ENCODE data around the gene ZNF630. TPM values are rescaled to one million over a fixed set of nuclear protein-coding genes. Genes with fewer than 3 reads are reported as not detected.
A peak's percentile ranks its signal among the peaks of the same experiment; 100 is the strongest.

ZNF630 gene
- polyA plus RNA-seq, 1 of the 3 experiments (the other 2 are of a cell fraction), result 0.61 TPM

DNA sequence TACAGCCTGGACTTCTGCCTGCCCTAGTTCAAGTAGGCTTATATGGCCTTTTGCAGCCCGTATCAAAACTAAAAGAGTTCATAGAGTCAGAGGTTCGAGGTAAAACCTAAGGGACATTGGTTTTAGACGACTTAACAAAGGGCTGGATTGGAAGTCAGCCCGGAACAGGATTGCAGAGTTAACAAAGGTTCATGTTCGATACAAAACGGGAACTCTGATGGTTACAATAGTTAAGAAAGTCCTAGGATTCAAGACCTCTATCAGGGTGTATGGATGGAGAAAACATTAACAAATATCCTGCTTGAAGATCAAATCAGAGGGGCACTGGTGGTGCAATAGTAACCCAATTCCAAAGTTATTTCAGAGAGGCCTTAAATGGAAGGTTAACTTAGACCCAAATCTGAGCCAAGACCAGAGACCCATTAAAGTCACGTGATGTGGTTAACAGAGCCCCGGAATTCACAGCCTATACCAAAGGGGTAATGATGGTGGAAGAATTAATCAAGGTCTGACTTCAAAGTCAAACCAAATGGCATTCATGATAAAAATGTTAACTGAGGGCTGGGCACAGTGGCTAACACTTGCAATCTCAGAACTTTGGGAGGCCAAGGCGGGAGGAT is 656 bp upstream of the ZNF630 start (continued):
- TF ChIP-seq, protein P1, sequence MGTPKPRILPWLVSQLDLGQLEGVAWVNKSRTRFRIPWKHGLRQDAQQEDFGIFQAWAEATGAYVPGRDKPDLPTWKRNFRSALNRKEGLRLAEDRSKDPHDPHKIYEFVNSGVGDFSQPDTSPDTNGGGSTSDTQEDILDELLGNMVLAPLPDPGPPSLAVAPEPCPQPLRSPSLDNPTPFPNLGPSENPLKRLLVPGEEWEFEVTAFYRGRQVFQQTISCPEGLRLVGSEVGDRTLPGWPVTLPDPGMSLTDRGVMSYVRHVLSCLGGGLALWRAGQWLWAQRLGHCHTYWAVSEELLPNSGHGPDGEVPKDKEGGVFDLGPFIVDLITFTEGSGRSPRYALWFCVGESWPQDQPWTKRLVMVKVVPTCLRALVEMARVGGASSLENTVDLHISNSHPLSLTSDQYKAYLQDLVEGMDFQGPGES (IDR thresholded peaks at IDR 0.05; ENCODE audit: low read depth, low read length), result no peak
- TF ChIP-seq CHD2 (IDR thresholded peaks at IDR 0.05; ENCODE audit: low read length, partially characterized antibody) (no peak), EP300 (IDR thresholded peaks at IDR 0.05; ENCODE audit: borderline replicate concordance in 1 of 2, low read depth in 1 of 2, low read length in 1 of 2) (no peak), SMC3 (IDR thresholded peaks at IDR 0.05; ENCODE audit: low read depth, low read length) (no peak), MEF2A (IDR thresholded peaks at IDR 0.05; ENCODE audit: borderline replicate concordance, low read depth) (no peak)

- WGBS (ENCODE audit: low lambda C conversion rate), result 76% methylated on average over 3 of the region's 3 CpGs
- H4K20me1 ChIP-seq (ENCODE audit: insufficient read depth), result no peaks in the 10 kb centered on the region
- no peaks in the 10 kb centered on the region for H3K9me2 ChIP-seq
- H3K36me3 ChIP-seq (replicated peaks in 1 of 2; ENCODE audit: control insufficient read depth in 1 of 2, insufficient read depth in 2 of 2, low read length in 1 of 2), result no peaks in the 10 kb centered on the region
- H3K79me2 ChIP-seq (ENCODE audit: insufficient read depth), result no peaks in the 10 kb centered on the region
- H3F3A ChIP-seq (replicated peaks; ENCODE audit: insufficient read depth), result no peaks in the 10 kb centered on the region
- no peak for TF ChIP-seq TAF1 (IDR thresholded peaks at IDR 0.05; ENCODE audit: borderline replicate concordance, low read depth, low read length)
- TF ChIP-seq ELF1 (IDR thresholded peaks at IDR 0.05), result no peak
- no peak for TF ChIP-seq MAX (IDR thresholded peaks at IDR 0.05; ENCODE audit: low read depth)
- POLR2A ChIA-PET, result no interaction called here
- no peaks in the 10 kb centered on the region; a peak in 1 of 4 replicates for H3K4me1 ChIP-seq (ENCODE audit: control insufficient read depth in 1 of 2, insufficient read depth in 2 of 2, low read depth in 1 of 2, low read length in 1 of 2)
- H3K4me2 ChIP-seq, result no peak overlapping the region
- no peaks in the 10 kb centered on the region for H3K9me3 ChIP-seq
- CTCF ChIA-PET, result no interaction called here
- no peak overlapping the region for H3K4me3 ChIP-seq (ENCODE audit: low read depth in 2 of 2, low read length in 1 of 2)
- no peaks in the 10 kb centered on the region for H3K27me3 ChIP-seq (ENCODE audit: insufficient read depth)
- H3K9ac ChIP-seq, result no peak overlapping the region
- H2AFZ ChIP-seq (ENCODE audit: low read depth), result no peak overlapping the region
- H3K27ac ChIP-seq (ENCODE audit: low read depth in 2 of 2, low read length in 1 of 2), result no peak overlapping the region
- peak; percentile 25 for DNase-seq
Measured at GRCh38 chrX:48068096-48068887, 3.1 kb downstream of the ZNF630 start.

DNA sequence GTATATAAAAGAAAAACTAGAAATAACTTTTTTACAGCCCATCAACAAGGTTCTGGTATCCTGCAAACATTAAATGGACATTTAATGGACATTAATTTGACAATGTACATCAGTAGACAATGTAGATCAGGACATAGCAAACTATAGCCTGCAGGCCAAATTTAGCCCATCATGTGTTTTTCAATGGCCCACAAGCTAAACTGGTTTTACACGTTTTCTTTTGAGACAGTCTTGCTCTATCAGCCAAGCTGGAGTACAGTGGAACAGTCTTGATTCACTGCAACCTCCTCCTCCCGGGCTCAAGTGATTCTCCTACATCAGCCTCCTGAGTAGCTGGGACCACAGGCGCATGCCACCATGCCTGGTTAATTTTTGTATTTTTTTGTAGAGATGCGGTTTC is 7.2 kb downstream of the ZNF630 start:
- ChIA-PET CTCF (interaction anchor here (1.7 kb wide), 1 partner anchor 19 kb away, joined by 6 read pairs; no protein-coding TSS in a partner anchor), POLR2A (no interaction called here)
- H3K36me3 ChIP-seq (replicated peaks in 1 of 2; ENCODE audit: control insufficient read depth in 1 of 2, insufficient read depth in 2 of 2, low read length in 1 of 2), result no peaks in the 10 kb centered on the region
- no peak overlapping the region for H3K9ac ChIP-seq
- no peaks in the 10 kb centered on the region for H3K9me2 ChIP-seq
- no peak for DNase-seq
- no peaks in the 10 kb centered on the region for H3K4me1 ChIP-seq (ENCODE audit: control insufficient read depth in 1 of 2, insufficient read depth in 2 of 2, low read depth in 1 of 2, low read length in 1 of 2)
- no peaks in the 10 kb centered on the region for H3K9me3 ChIP-seq
- WGBS (ENCODE audit: low lambda C conversion rate), result 66% methylated on average over 4 of the region's 4 CpGs
- no peak overlapping the region for H3K4me3 ChIP-seq (ENCODE audit: low read depth in 2 of 2, low read length in 1 of 2)
- H3K4me2 ChIP-seq, result no peak overlapping the region
- H2AFZ ChIP-seq (ENCODE audit: low read depth), result no peak overlapping the region
- H3K27ac ChIP-seq (ENCODE audit: low read depth in 2 of 2, low read length in 1 of 2), result no peak overlapping the region
- H3K27me3 ChIP-seq (ENCODE audit: insufficient read depth), result no peaks in the 10 kb centered on the region
- H3F3A ChIP-seq (replicated peaks; ENCODE audit: insufficient read depth), result no peaks in the 10 kb centered on the region
- no peaks in the 10 kb centered on the region for H4K20me1 ChIP-seq (ENCODE audit: insufficient read depth)
- H3K79me2 ChIP-seq (ENCODE audit: insufficient read depth), result no peaks in the 10 kb centered on the region
- TF ChIP-seq MXI1 (IDR thresholded peaks at IDR 0.05; ENCODE audit: low read depth, low read length) (no peak), RFX5 (IDR thresholded peaks at IDR 0.05; ENCODE audit: low read length) (no peak), CTCF (IDR thresholded peaks at IDR 0.05) (no peak), EZH2phosphoT487 (IDR thresholded peaks at IDR 0.05; ENCODE audit: borderline replicate concordance, low read depth) (no peak), TEAD4 (IDR thresholded peaks at IDR 0.05; ENCODE audit: borderline replicate concordance, insufficient read depth) (no peak), NFIC (IDR thresholded peaks at IDR 0.05; ENCODE audit: borderline replicate concordance) (no peak), GABPA (IDR thresholded peaks at IDR 0.05; ENCODE audit: low read depth) (no peak), USF2 (IDR thresholded peaks at IDR 0.05; ENCODE audit: borderline replicate concordance, low read depth, low read length) (no peak), CHD2 (IDR thresholded peaks at IDR 0.05; ENCODE audit: low read length, partially characterized antibody) (no peak), RXRA (IDR thresholded peaks at IDR 0.05; ENCODE audit: borderline replicate concordance, low read depth) (no peak), MAX (IDR thresholded peaks at IDR 0.05; ENCODE audit: low read depth) (no peak), PBX3 (IDR thresholded peaks at IDR 0.05) (no peak), RAD21 (IDR thresholded peaks at IDR 0.05; ENCODE audit: low read length) (no peak)
